GM19452 (cell line): ENCODE data around the gene OLFML2B.

ENCODE experiments used
- ATAC-seq: cut with Tn5 transposase; IDR thresholded peaks from one replicate; pipeline ENCODE4 v1.9.1; 2021; ENCODE audit not compliant: unreplicated experiment

The OLFML2B gene

DNA sequence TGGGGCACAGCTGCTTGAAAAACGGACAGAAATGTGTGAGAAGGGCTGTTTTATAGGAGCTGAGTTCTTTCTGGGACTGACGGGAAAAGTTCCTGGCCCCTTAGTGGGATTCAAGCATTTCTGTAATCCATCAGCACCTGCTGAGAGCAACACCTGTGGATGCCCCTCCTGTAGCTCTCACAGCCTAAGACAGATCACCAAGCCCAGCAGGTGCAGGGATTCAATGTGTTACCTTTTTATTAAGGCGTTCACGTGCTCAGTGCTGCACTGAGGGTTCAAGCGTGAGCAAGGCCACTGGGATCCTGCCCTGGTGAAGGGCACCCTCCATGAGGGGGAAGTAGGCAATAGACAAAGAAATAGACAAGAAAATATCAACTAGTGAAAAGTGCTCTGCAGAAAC, 14.9 kb downstream of the OLFML2B start:
- ATAC-seq, result no peak

DNA sequence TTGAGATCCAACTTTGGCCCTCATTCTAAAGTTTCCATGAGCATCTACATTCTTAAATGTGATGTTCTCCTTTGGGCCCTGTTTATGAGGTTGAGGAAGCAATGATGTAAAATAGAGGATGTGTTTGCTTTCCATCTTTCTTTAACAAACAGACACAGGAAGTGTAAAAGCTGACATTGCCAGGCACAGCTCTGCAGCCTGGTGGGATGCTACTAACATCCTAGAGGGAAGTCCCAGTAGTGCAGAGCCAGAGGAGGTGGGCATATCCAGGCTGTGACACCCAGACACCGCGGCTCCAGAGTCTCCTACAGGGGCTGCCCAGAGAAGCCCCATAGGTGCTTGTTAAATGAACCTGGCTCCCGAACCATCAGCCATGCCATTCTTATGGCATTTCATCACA, 16.2 kb downstream of the OLFML2B start:
- ATAC-seq, result no peak

GRCh38 chr1:162006081-162006480, 17.6 kb downstream of the OLFML2B start:
- ATAC-seq, result no peak

GRCh38 chr1:162004441-162004950, 19.2 kb downstream of the OLFML2B start:
- no peak for ATAC-seq

GRCh38 chr1:162003830-162004215, 19.8 kb downstream of the OLFML2B start:
- ATAC-seq, result no peak

GRCh38 chr1:162003061-162003829, 20.4 kb downstream of the OLFML2B start:
- no peak for ATAC-seq

DNA sequence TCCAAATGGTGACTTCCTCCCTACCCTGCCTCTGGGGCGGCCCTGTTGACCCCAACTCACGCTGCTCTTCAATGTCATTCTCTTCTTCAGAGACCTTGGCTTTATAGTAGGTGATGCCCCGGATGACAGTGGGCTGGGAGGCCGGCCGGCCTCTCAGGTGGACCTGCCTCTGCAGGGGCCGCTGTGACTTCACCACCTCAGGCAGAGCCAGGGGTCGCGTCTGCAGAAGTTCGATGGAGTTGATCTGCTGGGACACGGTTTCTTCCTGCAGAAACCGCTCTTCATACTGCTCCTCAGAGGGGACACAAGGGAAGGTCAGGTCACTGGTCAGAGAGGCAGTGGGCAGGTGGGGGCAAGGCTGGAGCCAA, 23.6 kb downstream of the OLFML2B start:
- ATAC-seq, result no peak

- no peak for ATAC-seq
These were observed 24.2 kb downstream of the OLFML2B start for GRCh38 chr1:161999301-162000052.

- no peak for ATAC-seq
These were observed 24.9 kb downstream of the OLFML2B start for GRCh38 chr1:161998811-161999210.

DNA sequence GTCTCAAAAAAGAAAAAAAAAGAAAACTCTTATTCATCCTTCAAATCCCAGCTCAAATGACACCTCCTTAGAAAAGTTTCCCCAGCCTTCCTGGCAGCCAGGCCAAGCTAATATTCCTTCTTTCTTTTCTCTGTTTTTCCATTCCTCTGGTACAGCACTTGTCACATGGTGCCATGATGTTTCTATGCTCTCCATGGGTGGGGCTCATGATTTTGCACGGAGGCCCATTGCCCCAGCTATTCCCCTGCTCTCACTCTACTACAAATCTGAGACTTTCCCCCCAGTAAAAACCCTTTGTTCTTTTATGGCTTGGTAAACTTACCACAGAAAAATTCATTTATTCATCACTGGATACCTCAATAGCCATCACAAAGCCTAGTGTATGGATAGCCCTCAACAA, 26.5 kb downstream of the OLFML2B start:
- ATAC-seq, result no peak

DNA sequence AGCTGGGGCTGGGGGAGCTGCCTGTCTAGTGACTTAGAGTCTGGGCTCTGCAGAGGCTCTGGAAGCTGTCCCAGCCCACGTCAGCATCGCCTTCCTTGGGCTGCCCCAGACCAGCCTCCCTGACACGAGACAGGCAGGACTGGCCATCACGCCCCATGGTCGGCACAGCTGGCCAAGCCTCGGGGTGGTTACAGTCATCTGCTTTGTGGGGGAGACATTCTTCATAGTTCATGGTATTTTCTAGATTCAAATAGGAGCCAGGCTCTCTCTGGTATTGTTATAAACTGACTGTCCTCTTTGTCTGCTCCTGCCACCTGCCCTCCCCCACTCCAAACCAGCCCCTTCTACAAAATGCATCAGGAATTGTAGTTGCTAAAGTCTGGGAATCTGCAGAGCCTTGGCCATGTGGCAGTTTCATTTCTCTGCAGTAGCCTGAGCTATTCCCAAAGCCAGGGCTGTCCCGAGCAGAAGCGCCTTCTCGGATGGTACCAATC, 29.4 kb downstream of the OLFML2B start:
- no peak for ATAC-seq

DNA sequence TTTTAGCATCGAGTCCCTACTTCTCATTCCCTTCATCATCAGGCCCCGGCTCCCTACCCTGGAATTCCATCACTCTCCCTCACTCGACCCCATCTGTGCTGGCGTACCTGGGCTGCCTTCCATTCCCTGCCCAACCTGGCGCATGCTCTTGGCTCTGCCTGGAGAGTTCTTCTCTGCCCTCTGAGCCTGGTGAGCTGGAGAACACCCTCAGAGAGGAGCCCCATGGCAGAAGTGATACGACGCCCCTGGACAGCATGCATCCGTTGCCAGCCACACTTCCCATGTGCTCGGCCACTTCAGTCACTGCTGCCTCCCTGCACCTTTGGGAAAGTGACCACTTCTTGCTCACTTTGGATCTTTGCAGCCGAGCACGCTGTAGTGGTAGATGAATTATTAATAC, 30.1 kb downstream of the OLFML2B start:
- no peak for ATAC-seq

- ATAC-seq, result no peak
These were observed 33.9 kb downstream of the OLFML2B start for GRCh38 chr1:161989786-161990185.

DNA sequence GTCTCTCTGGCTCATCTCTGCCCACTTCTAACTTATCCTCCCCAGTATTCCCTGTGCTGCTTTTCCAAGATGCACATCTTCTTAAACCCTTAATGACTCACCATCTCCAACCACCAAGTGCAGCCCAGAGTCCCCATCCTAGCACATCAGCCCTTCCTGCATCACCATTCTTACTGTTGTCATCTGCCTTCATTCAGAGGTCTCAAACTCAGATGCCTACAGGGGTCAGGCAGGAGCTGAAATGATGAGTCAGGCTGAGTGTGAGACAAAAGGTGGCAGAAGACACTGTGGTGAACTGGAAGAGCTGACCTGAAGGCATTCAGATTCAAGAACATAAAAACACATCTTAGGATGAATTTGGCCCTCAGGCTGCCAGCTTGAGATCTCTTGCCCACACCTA, 34.6 kb downstream of the OLFML2B start:
- no peak for ATAC-seq

DNA sequence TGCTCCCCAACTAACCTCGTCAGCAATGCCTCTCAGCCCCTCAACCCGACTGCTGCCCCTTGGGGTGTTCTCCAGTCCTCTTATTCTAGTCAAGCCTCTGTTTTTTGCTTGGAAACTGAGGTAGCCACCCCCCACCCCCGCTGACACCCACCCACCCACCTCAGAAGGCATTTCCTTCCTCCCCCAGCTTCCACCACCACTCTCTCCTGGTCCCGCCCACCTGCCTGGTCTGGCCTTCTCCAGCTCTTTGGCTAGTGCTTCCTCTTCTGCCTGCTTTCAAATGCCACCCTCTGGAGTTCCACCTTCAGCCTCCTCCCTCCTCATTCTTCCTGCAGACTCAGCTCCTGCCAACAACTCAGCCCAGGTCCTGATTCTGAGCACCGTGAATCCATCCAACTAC, 35.3 kb downstream of the OLFML2B start:
- no peak for ATAC-seq

- ATAC-seq, result no peak
These were observed 35.8 kb downstream of the OLFML2B start for GRCh38 chr1:161987872-161988271.

GRCh38 chr1:161987303-161987702, 36.4 kb downstream of the OLFML2B start:
- no peak for ATAC-seq

GRCh38 chr1:161986328-161986727, 37.3 kb downstream of the OLFML2B start:
- ATAC-seq, result no peak

- no peak for ATAC-seq
These were observed 38.3 kb downstream of the OLFML2B start for GRCh38 chr1:161985301-161985822.

DNA sequence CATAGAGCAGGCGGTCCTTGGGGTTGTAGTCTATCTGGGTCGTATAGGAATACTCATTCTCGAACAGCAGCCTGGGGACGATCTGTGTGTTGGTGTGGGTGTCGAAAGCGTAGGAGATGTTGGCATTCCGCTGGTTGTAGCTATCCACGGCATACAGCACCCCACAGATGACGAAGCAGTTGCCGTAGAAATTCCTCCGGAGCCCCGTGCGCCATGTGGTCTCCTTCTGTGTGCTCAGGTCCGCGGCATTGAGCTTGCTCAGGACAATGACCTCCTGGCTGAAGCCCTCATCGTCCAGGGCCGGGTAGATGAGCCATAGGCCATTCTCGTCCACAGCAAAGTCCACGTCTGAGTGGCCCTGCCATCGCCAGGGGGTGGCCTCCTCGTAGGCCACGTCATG, 39.9 kb downstream of the OLFML2B start:
- ATAC-seq, result no peak

GRCh38 chr1:161982917-161983316, 40.8 kb downstream of the OLFML2B start:
- no peak for ATAC-seq

DNA sequence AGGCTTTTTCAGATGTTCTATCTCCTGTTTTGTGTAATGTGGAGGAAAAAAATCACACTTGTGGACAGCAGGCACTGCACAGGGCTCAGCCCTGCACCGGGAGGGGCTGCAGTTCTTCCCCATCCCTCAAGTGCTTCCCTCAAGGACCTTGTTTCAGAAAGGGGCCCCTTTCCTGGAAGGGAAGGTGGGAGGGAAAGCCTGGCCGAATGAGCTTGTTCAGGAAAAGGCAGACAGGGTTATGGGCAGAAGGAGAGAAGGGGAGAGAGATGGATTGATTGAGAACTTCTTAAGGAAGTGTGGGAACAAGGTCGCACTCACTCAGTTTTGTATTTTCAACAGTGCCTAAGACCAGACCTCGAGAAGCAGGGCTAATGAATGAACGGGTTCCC, 41.2 kb downstream of the OLFML2B start:
- ATAC-seq, result no peak
